HG03060 (cell line): Measurements from ENCODE around the gene ARPP19.
"Not testable (repeated sequence)": the region's sequence is repeated elsewhere in the genome, so short reads cannot be mapped to it uniquely, and the experiment has no call there.

Experiments
- ATAC-seq: cut with Tn5 transposase; IDR thresholded peaks from one replicate; pipeline ENCODE4 v1.9.1; 2021; ENCODE audit warnings: low read depth, moderate number of reproducible peaks; ENCODE audit not compliant: unreplicated experiment

ARPP19 gene

GRCh38 chr15:52552303-52552702 lies 16.5 kb downstream of the ARPP19 start:
- no peak for ATAC-seq

- no peak for ATAC-seq
Measured at GRCh38 chr15:52551762-52552161, 17.1 kb downstream of the ARPP19 start.

- not testable (repeated sequence) for ATAC-seq
Measured at GRCh38 chr15:52551186-52551585, 17.6 kb downstream of the ARPP19 start.

GRCh38 chr15:52546031-52546751 lies 22.6 kb downstream of the ARPP19 start:
- ATAC-seq = no peak

GRCh38 chr15:52540374-52541012 lies 28.3 kb downstream of the ARPP19 start:
- ATAC-seq = no peak

GRCh38 chr15:52537459-52537858 lies 31.4 kb downstream of the ARPP19 start:
- ATAC-seq = no peak

- ATAC-seq = no peak
Measured at GRCh38 chr15:52532427-52532826, 36.4 kb downstream of the ARPP19 start.

GRCh38 chr15:52529940-52530339 lies 38.9 kb downstream of the ARPP19 start:
- ATAC-seq = no peak

- ATAC-seq = no peak
Measured at GRCh38 chr15:52529341-52529924, 39.4 kb downstream of the ARPP19 start.

GRCh38 chr15:52528564-52529340 lies 40.1 kb downstream of the ARPP19 start, which contains the start of gene MYO5A:
Gene MYO5A (minus strand): TSS chr15:52528880. CDS start chr15:52528806, 74 bp downstream.
- ATAC-seq = peak; percentile 75

GRCh38 chr15:52527911-52528563 lies 40.8 kb downstream of the ARPP19 start:
- no peak for ATAC-seq

GRCh38 chr15:52527196-52527910 lies 41.5 kb downstream of the ARPP19 start:
- no peak for ATAC-seq

GRCh38 chr15:52524223-52525136 lies 44.4 kb downstream of the ARPP19 start:
- ATAC-seq = no peak

- no peak for ATAC-seq
Measured at GRCh38 chr15:52523647-52524046, 45.2 kb downstream of the ARPP19 start.

- ATAC-seq = no peak
Measured at GRCh38 chr15:52523192-52523591, 45.6 kb downstream of the ARPP19 start.

GRCh38 chr15:52521682-52522081 lies 47.1 kb downstream of the ARPP19 start:
- ATAC-seq = no peak

- no peak for ATAC-seq
Measured at GRCh38 chr15:52520421-52520820, 48.4 kb downstream of the ARPP19 start.

- no peak for ATAC-seq
Measured at GRCh38 chr15:52518487-52519371, 50.1 kb downstream of the ARPP19 start.
